A549 treated with AZD2906 at 1 μM for 4 hours (cell line): ENCODE results near the gene TNK1. TPM values are rescaled to one million over a fixed set of nuclear protein-coding genes. Genes with fewer than 3 reads are reported as not detected.

Experiments used
- total RNA-seq: library from RNA; stranded (reverse); fragments of 200-300 nt; extraction: Qiagen RNA extraction; gene quantifications from 5 replicates; pipeline ENCODE4 v1.2.3, GENCODE V29; 2022

Gene TNK1
- total RNA-seq = 1.3 to 1.6 TPM (median 1.5 TPM) in 5 replicates

DNA sequence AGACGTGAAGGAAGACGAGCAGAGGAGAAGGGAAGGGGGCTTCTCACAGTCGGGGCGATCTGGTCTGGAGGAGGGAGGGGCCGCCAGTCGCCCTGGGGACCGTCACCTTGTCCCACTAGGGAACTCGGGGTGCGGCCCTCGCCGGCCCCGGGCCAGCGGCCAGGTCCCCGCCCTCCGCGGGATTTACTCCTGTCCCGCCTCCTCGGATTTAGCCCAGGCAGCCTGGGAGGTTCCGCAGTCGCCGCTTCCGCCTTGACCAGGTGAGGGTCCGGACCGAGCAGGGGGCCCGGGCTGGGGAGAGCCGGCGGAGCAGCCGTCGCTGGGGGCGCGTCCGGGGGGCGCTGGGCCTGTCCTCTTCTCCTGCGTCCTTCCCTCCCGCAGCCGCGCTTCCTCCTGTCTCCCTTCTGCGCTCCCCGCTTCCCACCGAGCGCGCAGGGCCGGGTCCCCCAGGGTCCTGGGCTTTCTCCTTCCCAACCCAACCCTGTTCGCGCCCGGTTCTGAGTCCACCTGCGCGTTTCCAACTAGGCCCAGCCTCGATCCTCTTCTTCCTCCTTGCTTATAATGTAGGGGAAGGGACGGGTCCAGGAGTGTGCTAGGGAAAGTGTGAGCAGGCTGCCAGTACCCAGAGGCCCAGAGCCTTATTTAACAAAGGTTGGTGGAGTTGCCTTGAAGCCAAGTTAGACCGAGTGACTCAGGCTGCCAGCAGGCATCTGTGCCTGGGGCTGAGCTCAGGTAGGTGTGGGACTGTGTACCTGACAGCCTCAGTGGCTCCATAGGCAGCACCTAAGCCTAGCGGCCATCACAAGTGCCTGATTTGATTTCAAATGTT is at the start of gene TNK1:
TSS of gene TNK1 (plus strand) at position 235 of the 829 bp plus-strand sequence. CDS start 1,838 bp downstream, outside the sequence.

DNA sequence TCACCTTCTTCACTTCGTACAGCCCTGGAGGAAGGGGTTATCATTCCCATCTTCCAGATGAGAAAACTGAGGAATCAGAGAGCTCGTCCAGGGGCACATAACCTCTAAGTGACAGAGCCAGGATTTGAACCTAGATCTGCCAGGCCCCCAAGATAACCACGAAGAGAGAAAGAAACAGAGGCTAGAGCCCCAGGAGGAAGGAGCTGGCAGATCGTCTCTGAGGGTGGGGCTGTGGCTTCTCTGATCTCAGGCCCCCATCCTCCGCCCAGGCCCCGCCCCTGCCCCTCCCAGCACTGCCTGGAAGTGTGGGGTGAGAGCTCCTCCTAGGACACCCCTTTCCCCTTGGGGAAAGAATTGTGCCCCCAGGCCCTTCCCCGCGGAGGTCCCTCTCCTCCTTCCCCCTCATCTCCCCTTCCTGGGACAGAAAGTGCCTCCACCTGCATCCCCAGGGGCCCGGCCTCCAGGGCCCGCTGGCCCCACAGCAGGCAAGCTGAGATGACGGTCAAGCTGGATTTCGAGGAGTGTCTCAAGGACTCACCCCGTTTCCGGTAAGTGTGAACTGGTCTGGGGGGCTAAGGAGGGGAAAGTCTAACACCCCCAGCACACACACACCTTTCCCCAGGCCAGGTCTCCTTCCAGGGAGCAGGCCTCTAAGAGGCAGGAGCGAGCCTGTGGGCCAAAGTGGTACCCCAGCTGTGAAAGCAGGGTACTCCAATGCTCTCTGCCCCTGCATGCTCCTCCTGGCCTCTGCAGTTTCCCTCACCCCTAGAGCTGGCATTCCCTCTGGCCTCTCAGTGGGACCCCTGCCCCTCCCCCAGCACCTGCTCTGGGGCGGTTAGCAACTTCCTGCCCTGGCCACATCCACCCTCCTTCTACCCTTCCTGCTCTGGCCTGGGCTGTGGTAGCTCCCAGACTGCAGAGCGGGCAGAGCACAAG is 44.4 kb upstream of the TNK1 start, which contains the start of gene ACAP1:
TSS of gene ACAP1 (plus strand) at position 290 of the 936 bp plus-strand sequence. CDS start at position 496, 206 bp downstream.

DNA sequence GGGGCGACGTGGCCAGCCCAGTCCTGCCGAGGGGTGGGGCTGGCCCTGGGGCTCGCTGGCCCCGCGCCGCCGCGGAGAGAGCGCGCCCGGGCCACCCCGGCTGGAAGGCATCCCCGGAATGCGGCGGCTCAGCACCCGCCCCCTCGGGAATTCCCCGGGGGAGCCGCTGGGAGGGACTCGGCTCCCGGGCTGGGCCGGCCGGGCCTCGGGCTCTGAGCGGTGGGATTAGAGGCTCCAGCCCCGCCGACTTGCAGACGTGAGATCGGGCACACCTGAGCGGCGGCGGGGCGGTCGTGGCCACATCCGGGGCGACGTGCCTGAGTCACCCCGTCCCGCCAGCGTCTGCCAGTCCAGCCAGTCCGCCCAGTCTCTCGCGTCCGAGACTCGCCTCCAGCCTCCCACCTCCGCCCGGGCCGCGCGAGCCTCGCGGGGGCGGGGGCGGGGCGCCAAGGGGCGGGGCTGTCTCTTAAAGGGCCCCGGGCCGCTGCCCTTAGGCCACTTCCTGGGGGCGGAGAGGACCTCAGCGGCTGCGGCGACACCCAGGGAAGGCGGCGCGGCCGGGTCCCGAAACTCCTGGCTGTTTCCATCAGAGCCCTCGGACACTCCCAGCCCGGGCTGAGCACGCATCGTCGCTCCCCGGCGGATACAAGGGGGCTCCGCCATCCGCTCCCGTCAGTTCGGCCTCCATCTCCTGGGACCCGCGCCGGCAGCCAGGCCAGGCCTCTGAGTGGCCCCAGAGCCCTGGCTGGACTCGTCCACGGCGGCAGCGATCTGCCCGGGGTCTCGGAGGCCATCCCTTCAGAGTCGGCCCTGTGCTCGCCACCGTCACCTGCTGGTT is 29.0 kb upstream of the TNK1 start, which contains the start of gene KCTD11:
TSS of gene KCTD11 (plus strand) at position 498 of the 838 bp plus-strand sequence.

DNA sequence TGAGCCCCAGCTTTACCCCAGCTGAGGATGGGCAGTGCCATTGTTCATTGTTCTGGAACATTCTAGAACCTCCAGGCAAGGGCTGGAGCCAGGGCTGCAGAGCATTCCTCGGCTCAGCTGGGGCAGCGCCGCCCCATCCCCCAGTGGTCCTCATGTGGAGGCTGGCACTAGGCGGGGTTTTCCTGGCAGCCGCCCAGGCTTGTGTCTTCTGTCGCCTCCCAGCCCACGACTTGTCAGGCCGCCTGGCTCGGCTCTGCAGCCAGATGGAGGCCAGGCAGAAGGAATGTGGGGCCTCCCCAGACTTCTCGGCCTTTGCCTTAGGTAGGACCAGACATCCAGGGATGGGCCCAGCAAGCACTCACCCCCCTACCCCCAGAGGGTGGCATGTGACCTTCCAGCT is 25.8 kb upstream of the TNK1 start, which contains the start of gene TMEM95:
TSS of gene TMEM95 (plus strand) at position 104 of the 400 bp plus-strand sequence. CDS start at position 153, 49 bp downstream.

DNA sequence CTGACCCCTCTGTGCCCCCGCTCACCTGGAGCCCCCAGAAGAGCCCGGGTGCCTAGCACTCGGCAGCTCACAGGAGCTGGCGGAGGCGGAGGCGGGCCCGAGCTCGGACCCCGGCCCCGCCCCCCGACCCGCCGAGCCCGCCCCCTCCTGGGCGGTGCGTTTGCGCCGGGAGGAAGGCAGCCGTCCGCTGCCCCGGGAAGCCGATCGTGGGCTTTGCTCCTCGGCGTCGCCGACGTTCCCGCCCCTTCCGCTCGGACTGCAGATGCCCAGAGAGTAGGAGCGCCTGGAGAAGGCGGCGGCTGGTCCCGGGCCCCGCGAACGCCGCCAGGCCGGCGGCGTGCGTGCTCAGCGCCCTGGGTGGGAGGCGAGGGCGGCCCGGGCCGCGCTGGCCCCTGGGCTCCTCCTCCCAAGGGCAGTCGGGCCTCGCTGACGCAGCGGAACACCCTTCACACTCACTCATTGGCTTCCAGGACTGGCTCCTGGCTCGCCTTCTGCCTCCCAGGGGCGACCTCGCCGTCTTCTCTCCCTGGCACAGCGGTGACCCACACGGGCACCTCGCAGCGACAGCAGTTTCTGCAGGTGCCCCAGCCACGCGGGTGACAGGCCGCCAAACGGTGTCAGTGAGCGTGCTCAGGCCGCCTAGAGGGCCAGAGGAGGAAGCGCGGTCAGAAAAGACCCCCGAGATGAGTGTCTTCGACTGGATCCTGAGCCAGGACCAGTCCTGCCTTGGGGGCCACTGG is 13.7 kb downstream of the TNK1 start, which contains the start of gene PLSCR3:
TSS of gene PLSCR3 (minus strand) at position 74 of the 740 bp plus-strand sequence. CDS start 415 bp downstream, outside the sequence.

DNA sequence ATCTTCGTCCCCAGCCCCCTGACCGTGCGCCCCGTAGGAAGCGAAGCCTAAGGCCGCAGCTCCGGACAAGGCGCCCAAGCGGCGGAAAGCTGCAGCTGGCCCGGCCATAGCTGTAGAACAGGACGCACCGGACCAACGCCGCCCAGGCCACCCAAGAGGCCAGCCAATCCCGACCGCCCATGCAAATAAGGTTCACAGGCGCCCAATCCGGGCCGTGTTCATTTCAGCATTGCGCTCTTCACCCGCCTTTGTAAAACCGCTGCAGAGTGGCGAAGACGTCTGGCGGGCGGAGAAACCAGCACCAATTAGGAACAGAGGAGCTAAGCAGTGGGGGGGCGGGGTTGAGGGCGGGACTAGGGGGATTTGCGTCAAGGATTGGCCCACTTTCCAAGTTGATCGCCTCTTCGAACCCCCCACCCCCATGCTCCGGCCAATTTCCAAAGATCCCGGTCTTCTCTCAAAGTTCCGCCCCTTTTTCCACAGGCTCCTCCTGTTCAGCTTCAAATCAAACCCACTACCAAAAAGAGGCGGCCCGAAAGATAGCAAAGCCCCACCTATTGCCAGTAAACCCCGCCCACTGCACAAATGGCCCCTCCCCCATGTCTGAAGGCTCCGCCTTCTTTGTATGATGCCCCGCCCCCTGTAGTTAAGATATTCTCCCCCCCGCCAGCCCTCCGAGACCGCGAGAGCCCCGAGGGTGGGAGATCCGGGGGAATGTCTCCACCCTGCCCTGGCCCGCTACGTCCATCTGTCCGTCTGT is 23.3 kb downstream of the TNK1 start, which contains the start of gene TMEM256:
TSS of gene TMEM256 (minus strand) at position 121 of the 760 bp plus-strand sequence. CDS start at position 108, 13 bp downstream.

DNA sequence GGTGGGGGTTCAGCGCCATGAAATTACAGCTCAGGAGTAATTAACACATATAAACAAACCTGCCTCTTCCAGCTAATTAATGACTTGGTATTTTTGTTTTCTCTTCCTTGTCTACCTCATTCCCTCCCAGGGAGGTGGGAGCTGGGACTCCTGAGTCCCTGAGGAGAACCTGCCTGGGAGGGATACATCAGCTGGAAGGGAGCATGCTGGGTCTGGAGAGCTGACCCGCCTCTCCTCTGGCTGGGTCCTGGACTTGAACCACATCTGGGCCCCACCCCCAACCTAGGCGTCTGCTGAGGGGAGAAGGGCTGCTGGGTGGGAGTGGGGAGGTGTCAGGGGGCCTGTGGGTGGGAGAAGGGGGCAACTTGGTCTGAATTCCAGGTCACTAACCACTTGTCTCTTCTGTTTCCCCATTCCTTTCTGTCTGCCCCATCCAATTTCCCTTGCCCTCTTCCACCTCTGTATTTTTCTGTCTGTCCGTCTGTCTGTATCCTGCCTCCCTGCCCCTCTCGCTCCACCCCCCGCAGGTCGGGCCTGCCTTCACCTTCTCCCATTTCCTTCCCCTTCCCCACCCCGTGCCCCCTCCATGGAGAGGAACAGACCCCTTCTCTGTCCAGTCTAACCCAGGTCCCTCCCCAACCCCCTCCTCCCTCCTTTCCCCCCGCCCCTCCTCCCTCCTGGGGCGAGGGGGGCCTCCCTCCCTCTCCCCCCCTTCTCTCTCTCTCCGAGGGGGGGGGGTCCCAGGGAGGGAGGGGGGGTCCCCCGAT is 26.8 kb downstream of the TNK1 start, which contains the start of gene NLGN2:
TSS of gene NLGN2 (plus strand) at position 361 of the 767 bp plus-strand sequence. CDS start 411 bp downstream, outside the sequence.

DNA sequence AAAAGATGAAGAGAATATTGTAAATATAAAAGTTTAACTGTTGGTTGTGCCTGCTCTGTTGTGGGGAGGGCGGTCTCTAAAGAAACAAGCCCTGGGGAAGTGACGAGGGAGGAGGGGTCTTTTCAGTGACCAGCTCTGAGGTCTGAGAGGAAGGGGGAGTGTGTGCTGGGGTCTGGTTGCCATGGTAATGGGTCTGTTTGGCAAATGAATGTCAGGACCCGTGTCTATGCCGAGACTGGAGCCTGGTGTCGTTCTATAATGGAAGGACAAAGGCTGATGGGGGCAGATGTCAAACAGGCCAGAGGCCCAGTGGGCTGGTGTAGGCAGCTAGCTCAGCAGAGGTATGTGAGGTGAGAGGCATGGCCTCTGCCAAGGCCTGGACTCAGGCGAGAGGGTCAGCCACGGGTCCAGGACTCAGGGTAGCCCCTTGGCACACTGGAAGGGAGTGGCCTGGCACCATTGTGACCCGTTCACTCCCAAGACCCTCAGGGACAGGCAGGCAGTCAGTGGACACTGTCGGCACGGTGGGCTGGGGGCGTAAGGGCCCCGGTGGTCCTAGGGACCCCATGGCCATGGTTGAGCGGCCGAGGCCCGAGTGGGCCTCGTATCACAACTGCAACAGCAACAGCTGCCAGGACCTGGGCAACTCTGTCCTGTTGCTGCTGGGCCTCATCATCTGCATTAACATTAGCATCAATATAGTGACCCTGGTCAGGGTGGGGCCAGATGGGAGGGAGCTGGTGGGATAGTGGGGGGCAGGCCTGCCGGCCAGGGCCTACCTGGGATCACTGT is 39.1 kb downstream of the TNK1 start, which contains the start of gene SPEM1:
TSS of gene SPEM1 (plus strand) at position 506 of the 792 bp plus-strand sequence. CDS start at position 567, 61 bp downstream.

DNA sequence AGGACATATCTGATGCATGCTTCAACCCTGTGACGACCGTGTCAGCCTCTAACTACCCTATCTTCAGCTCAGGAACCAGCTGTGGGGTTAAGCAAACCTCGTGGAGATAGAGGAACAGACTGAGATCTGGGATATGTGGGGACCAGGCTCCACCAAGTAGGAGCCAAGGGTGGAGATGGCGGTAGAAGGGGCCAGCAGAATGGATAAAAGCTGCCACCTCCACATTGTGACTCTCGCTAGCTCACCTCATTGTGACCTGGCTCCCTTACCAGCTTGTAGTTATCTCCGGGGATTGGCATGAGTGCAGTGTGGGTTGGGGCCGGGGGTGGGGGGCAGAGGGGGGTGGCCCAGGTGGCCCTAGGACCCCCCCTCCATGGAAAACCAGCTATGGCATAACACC is 44.4 kb downstream of the TNK1 start, which contains the start of gene SPEM2:
TSS of gene SPEM2 (plus strand) at position 301 of the 400 bp plus-strand sequence. CDS start at position 374, 73 bp downstream.

DNA sequence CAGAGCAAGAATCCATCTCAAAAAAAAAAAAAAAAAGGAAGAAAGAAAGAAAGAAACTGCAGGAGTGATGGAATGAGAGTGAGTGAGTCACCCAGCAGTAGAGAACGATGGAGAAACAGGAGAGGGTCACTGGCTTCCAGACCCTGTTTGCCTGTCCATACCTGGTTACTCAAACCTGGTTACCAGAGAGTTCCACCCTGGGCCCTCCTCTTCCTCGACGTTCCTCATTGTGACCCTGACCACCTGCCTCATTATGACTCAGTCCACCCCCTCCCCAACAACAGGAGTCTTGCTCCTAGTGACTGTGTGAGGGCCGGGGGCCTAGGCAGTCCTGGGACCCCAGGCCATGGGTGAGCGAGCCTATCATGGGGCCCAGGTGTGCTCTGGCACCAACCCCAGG is 47.7 kb downstream of the TNK1 start, which contains the start of gene SPEM3:
TSS of gene SPEM3 (plus strand) at position 301 of the 400 bp plus-strand sequence. CDS start at position 347, 46 bp downstream.

Other genes with a start within 250 kb of the TNK1 start
- 0.82 to 1.4 TPM (median 1.2 TPM) in 5 replicates for gene ASGR1, start 201.7 kb upstream of the TNK1 start, total RNA-seq
- gene DLG4, start 161.3 kb upstream of the TNK1 start, total RNA-seq = 5.4 to 7.5 TPM (median 5.8 TPM) in 5 replicates
- 286 to 433 TPM (median 402 TPM) in 5 replicates for gene ACADVL, start 161.2 kb upstream of the TNK1 start, total RNA-seq
- gene DVL2, start 146.6 kb upstream of the TNK1 start, total RNA-seq = 37.1 to 47.6 TPM (median 44.8 TPM) in 5 replicates
- gene PHF23, start 141.6 kb upstream of the TNK1 start, total RNA-seq = 86.1 to 108 TPM (median 99.5 TPM) in 5 replicates
- 643 to 763 TPM (median 704 TPM) in 5 replicates for gene GABARAP, start 138.6 kb upstream of the TNK1 start, total RNA-seq
- 208 to 254 TPM (median 236 TPM) in 5 replicates for gene CTDNEP1, start 129.4 kb upstream of the TNK1 start, total RNA-seq
- 131 to 160 TPM (median 140 TPM) in 5 replicates for gene ELP5, start 128.9 kb upstream of the TNK1 start, total RNA-seq
- gene CLDN7, start 118.6 kb upstream of the TNK1 start, total RNA-seq = 2.2 to 3.2 TPM (median 2.9 TPM) in 5 replicates
- gene SLC2A4, start 99.4 kb upstream of the TNK1 start, total RNA-seq = 0.35 to 0.67 TPM (median 0.63 TPM) in 5 replicates
- gene YBX2, start 86.5 kb upstream of the TNK1 start, total RNA-seq = 0.37 to 0.68 TPM (median 0.53 TPM) in 5 replicates
- 1,603 to 1,771 TPM (median 1,695 TPM) in 5 replicates for gene EIF5A, start 73.5 kb upstream of the TNK1 start, total RNA-seq
- 81.4 to 100 TPM (median 97.9 TPM) in 5 replicates for gene GPS2, start 65.7 kb upstream of the TNK1 start, total RNA-seq
- 23.0 to 36.7 TPM (median 28.7 TPM) in 5 replicates for gene NEURL4, start 51.8 kb upstream of the TNK1 start, total RNA-seq
- gene ACAP1, start 44.6 kb upstream of the TNK1 start, total RNA-seq = 2.4 to 5.7 TPM (median 4.0 TPM) in 5 replicates
- 11.3 to 13.7 TPM (median 12.5 TPM) in 5 replicates for gene KCTD11, start 28.9 kb upstream of the TNK1 start, total RNA-seq
- not detected in 5 replicates for gene TMEM95, start 25.9 kb upstream of the TNK1 start, total RNA-seq
- 38.6 to 48.9 TPM (median 44.7 TPM) in 5 replicates for gene PLSCR3, start 13.4 kb downstream of the TNK1 start, total RNA-seq
- 180 to 224 TPM (median 215 TPM) in 5 replicates for gene TMEM256, start 23.0 kb downstream of the TNK1 start, total RNA-seq
- gene NLGN2, start 26.8 kb downstream of the TNK1 start, total RNA-seq = 13.3 to 17.6 TPM (median 17.1 TPM) in 5 replicates
- gene SPEM1, start 39.2 kb downstream of the TNK1 start, total RNA-seq = 0.06 to 0.13 TPM in 2 of 5 replicates, not detected in the others
- 0.03 to 0.07 TPM (median 0.06 TPM) in 3 of 5 replicates, not detected in the others for gene SPEM2, start 44.5 kb downstream of the TNK1 start, total RNA-seq
- 0.02 to 0.03 TPM (median 0.02 TPM) in 3 of 5 replicates, not detected in the others for gene SPEM3, start 47.8 kb downstream of the TNK1 start, total RNA-seq
- 10.8 to 13.9 TPM (median 13.3 TPM) in 5 replicates for gene TMEM102, start 54.3 kb downstream of the TNK1 start, total RNA-seq
- 0.76 to 1.2 TPM (median 0.85 TPM) in 5 replicates for gene FGF11, start 58.4 kb downstream of the TNK1 start, total RNA-seq
- 8.0 to 11.6 TPM (median 10.2 TPM) in 5 replicates for gene CHRNB1, start 64.0 kb downstream of the TNK1 start, total RNA-seq
- gene ZBTB4, start 98.5 kb downstream of the TNK1 start, total RNA-seq = 21.0 to 25.5 TPM (median 24.1 TPM) in 5 replicates
- gene SLC35G6, start 100.4 kb downstream of the TNK1 start, total RNA-seq = not detected in 5 replicates
- gene POLR2A, start 103.3 kb downstream of the TNK1 start, total RNA-seq = 72.5 to 86.2 TPM (median 79.8 TPM) in 5 replicates
- 8.2 to 13.3 TPM (median 13.0 TPM) in 5 replicates for gene TNFSF12, start 168.0 kb downstream of the TNK1 start, total RNA-seq
- 0.49 to 1.1 TPM (median 0.68 TPM) in 5 replicates for gene TNFSF13, start 177.7 kb downstream of the TNK1 start, total RNA-seq
- 84.9 to 95.8 TPM (median 95.7 TPM) in 5 replicates for gene SENP3, start 180.8 kb downstream of the TNK1 start, total RNA-seq
- 27.0 to 34.4 TPM (median 31.4 TPM) in 5 replicates for gene CD68, start 198.5 kb downstream of the TNK1 start, total RNA-seq
- 111 to 143 TPM (median 116 TPM) in 5 replicates for gene MPDU1, start 202.8 kb downstream of the TNK1 start, total RNA-seq
- gene SOX15, start 209.0 kb downstream of the TNK1 start, total RNA-seq = 0.16 to 0.52 TPM (median 0.31 TPM) in 5 replicates
- 47.5 to 56.4 TPM (median 54.2 TPM) in 5 replicates for gene FXR2, start 233.8 kb downstream of the TNK1 start, total RNA-seq
- 60.3 to 85.9 TPM (median 73.8 TPM) in 5 replicates for gene SAT2, start 246.7 kb downstream of the TNK1 start, total RNA-seq
- 0.45 to 0.90 TPM (median 0.73 TPM) in 5 replicates for gene SHBG, start 249.0 kb downstream of the TNK1 start, total RNA-seq